SW480 (cell line): ENCODE measurements around the gene CDC42SE2.
"Not testable (repeated sequence)": the region's sequence is repeated elsewhere in the genome, so short reads cannot be mapped to it uniquely, and the experiment has no call there.

Source experiments
- DNase-seq: peaks from one replicate; pipeline ENCODE4 v3.0.0-alpha.2; 2016; ENCODE audit warnings: low spot score

Gene CDC42SE2

DNA sequence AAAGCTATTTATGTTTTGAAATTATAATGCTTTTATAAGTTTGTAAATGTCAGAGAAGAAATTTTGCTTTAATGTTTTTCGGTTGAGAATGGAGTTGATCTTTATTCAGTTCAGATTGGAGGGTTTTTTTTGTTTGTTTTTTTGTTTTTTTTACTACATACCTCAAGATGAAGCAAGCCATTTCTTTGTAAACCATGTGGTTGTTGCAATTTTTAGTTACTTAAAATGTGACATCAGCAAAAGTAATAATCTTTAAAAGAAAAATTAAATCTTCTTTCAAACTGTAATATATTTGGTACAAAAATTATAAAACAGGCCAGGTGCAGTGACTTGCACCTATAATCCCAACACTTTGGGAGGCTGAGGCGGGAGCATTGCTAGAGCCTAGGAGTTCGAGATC, 102.6 kb downstream of the CDC42SE2 start:
- no peak for DNase-seq

GRCh38 chr5:131367219-131367860, 103.5 kb downstream of the CDC42SE2 start:
- no peak for DNase-seq

- DNase-seq = no peak
Measured at GRCh38 chr5:131368866-131369265, 105.0 kb downstream of the CDC42SE2 start.

DNA sequence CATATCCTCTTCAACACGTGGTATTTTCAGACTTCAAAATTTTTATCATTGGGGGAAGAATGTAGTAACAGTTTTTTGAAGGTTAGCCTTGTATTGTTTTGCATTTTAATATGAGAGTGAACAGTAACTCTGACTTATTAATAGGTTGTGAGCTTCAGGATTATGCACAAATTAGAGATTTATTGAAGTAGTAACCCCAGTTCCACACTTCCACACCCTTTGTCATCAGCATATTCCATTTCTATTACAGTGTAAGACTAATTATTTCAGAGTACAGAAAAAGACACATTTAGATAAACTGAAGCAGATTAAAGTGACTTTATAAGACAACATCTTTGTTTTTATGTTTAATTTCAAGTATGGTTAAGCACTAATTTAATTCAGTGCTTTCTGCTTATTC, 105.7 kb downstream of the CDC42SE2 start:
- DNase-seq = no peak

DNA sequence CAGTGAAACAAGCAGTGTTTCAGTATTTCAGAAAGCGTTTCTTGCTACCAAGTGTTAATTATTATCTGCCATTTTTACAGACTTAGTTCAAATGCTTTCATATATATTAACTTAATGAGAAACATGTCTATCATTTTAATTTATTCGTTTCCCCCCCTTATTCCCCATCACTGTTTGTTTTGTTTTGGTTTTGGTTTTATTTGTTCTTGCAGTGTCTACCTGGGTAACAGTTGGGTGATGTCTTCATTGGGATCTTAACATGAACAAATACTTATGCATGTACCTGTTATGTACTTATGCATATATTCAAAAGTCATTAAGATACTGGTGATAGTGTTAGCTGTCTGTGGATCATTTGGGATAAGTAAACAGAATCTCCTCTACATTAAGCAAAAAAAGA, 108.0 kb downstream of the CDC42SE2 start:
- DNase-seq = no peak

- no peak for DNase-seq
Measured at GRCh38 chr5:131373265-131373664, 109.4 kb downstream of the CDC42SE2 start.

GRCh38 chr5:131375351-131375750, 111.5 kb downstream of the CDC42SE2 start:
- DNase-seq = no peak

DNA sequence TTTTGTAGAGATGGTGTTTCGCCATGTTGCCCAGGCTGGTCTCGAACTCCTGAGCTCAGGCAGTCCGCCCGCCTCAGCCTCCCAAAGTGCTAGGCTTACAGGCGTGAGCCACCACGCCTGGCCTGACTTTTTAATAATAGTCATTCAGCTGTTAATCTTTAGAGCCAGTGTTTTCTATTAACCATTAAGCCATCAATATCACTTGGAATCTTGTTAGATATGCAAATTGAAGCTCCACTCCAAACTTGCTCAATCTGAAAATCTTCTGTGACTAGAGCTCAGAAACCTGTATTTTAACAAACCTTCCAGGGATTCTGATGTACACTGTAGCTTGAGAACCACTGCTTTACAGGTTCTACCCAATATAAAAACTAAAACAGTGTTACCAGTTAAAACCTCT, 113.5 kb downstream of the CDC42SE2 start:
- DNase-seq = no peak

GRCh38 chr5:131377785-131378325, 114.0 kb downstream of the CDC42SE2 start:
- no peak for DNase-seq

- DNase-seq = no peak
Measured at GRCh38 chr5:131378721-131379541, 115.1 kb downstream of the CDC42SE2 start.

DNA sequence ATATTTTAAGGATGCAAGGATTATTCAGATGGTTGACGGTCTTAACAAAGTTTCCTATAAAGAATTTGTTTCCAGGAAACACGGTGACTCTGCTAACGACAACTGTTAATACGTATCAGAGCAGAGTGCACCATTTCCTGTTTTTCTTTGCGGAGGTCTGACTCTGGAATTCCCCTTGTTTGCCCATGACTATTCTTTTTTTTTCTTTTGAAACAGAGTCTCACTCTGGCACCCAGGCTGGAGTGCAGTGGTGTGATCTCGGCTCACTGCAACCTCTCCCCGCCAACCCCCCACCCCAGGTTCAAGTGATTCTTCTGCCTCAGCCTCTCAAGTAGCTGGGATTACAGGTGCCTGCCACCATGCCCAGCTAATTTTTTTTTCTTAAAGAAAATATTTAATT, 115.9 kb downstream of the CDC42SE2 start:
- no peak for DNase-seq

DNA sequence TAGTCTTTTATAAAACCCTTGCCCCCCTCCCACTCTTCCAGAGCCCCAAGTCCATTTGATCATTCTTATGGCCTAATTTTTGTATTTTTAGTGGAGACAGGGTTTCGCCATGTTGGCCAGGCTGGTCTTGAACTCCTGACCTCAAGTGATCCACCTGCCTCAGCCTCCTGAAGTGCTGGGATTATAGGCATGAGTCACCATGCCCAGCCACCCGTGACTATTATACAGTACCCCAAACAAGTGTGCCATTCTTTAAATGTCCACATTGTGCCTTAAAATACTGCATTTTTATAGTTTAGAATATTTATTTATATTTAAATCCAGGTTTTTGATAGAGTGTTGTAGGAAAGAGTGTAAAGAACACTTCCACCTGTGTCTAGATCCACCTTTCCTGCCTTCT, 116.4 kb downstream of the CDC42SE2 start:
- DNase-seq = not testable (repeated sequence)

- no peak for DNase-seq
Measured at GRCh38 chr5:131381021-131381420, 117.2 kb downstream of the CDC42SE2 start.

GRCh38 chr5:131381777-131382176, 117.9 kb downstream of the CDC42SE2 start:
- no peak for DNase-seq

DNA sequence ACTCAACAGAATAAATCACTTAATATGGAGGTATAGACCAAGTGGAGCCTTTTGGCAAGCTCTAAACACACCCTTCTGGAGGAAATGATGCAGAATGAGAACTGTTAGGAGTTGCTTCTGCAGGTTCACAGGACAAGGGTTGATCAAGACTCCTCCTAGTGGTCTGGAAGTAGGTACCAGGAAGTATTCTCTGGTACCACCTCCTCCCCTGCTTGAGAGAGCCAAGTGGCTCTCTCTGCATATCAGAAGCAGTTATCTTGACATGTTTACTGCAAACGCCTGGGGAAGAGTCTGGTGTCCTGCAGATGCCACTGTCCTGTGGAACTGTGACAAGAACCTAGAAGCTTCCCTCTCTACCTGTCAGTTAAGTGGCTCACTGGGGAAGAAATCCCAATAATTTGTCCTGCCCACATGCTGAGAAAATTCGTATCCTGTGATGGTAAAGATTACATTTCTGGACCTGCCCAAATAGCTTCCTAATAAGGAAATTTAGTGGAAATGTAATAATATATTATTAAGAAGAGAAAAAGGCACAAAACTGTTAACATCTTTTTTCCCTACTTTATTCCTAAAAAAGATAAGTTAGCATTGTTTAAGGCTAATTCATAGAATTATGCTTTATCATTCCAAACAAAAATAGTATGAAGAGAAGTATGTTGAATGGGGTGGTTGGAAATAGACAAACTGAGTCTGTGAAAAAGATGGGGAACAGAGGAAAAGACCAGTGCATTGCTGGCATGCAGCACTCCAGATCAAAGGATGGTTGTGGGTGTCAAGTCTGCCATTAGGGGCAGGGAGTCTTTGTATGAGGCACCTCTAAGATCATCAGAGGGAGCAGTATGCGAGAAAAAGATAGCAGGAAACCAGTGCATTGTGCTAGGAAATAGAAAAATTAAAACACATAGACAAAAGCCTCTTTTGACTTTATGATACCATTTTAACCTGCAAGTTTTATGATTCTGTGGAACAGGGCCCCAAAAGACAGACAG, 118.8 kb downstream of the CDC42SE2 start:
- DNase-seq = peak; percentile 75

- no peak for DNase-seq
Measured at GRCh38 chr5:131384173-131384572, 120.3 kb downstream of the CDC42SE2 start.

DNA sequence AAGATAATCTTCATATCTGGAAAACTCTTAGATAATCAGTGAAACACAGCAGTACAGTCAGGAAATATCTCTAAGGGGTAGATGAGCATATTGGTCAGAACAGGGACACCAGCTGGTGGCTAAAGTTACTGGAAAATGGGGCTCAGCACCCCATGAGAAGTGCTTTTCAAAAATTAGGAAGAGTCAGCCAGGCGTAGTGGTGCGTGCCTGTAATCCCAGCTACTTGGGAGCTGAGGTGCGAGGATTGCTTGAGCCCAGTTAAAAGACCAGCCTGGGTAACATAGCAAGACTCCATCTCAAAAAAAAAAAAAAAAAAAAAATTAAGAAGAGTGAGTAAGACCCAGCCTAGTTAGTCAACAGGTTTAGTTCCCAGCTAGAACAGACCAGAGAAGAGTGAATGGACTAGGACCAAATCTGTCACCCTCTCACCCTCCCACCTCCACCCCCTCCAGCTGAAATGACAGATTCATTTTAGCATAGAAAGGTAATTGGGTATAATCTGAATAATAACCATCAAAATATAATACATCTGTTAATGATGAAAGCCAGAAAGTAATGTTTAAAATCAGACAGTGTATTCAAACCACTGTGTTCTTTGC, 120.9 kb downstream of the CDC42SE2 start:
- DNase-seq = no peak

DNA sequence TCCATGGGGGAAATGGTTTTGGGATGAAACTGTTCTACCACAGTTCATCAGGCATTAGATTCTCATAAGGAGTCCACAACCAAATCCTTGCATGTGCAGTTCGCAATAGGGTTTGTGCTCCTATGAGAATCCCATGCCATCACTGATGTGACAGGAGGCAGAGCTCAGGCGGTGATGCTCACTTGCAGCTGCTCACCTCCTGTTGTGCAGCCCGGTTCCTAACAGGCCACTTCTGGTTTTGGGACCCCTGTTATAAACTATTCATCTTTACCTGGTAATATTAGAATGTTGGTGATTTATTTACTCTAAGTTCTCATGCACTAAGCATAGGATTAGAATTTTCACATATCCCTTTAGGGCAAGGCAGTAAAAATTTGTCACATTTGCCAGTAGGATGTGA, 122.3 kb downstream of the CDC42SE2 start:
- DNase-seq = no peak

GRCh38 chr5:131386779-131387178, 122.9 kb downstream of the CDC42SE2 start:
- DNase-seq = no peak

- no peak for DNase-seq
Measured at GRCh38 chr5:131387255-131387654, 123.4 kb downstream of the CDC42SE2 start.

DNA sequence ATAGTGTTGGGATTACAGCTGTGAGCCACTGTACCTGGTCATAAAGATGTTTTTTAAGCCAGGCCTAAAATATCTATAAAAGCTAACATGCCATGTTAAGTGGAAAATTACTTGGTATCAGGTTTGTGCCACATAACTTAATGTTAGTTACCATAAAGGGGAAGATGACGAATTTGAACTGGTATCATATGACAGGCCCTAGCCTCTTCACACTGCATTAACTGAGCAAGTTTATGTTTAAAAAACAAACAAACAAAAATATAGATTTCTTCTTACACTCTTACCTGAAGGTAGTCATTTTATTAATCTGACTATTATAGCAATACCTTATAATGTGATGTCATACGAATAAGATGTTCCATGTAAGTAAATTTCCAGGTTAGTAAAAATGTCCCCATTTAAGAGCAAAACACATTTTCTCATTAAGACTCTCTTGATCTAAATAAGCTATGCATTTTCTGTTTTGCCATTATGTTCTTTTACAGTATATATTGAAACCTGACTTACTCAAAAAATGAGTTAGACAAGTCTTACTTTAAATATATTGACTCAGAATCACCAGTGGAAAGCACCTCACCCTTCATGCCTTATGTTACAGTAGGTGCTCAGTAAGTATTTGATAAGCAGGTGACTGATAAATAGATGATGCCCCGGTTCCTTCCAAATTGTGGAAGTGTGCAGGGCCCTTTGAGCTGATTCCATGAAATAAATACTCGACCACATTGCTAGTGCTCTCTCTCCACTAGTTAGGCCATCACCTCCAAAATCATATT, 125.4 kb downstream of the CDC42SE2 start:
- DNase-seq = no peak
